Measurements from ENCODE around the gene KLHDC7B.

The KLHDC7B gene

DNA sequence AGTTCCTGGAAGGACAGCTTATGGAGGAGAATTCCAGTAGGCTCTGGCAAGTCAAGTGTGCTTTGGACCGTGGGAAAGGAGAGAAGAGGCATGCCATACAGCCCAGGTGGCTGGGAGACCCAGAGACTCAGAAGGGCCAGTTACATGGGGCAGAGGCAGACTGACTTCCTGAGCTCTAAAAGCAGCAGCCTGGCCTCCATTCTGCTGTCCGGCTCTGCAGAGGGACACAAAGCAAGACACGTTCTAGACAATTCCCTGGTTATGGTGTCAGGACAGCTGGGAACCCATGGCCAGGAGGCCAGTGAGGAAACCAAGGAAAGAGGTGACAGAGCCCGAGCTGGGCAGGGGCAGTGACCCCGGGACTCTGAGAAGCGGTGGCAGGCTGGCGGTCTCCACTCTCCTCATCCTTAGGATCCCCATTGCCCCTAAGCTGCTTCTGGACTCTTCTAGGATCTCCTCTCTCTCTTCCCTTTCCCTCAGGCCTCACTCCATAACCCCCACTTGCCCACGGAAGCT lies 29.8 kb downstream of the KLHDC7B start:
- no peak for TF ChIP-seq MYC (IDR thresholded peaks at IDR 0.05; ENCODE audit: low read depth, low read length)
- TF ChIP-seq POLR2A (IDR thresholded peaks at IDR 0.05; ENCODE audit: extremely low read depth, insufficient read length) = no peak
- TF ChIP-seq, protein P1, sequence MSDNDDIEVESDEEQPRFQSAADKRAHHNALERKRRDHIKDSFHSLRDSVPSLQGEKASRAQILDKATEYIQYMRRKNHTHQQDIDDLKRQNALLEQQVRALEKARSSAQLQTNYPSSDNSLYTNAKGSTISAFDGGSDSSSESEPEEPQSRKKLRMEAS (IDR thresholded peaks at IDR 0.05; ENCODE audit: low read depth, low read length) = no peak
- TF ChIP-seq, protein P2, sequence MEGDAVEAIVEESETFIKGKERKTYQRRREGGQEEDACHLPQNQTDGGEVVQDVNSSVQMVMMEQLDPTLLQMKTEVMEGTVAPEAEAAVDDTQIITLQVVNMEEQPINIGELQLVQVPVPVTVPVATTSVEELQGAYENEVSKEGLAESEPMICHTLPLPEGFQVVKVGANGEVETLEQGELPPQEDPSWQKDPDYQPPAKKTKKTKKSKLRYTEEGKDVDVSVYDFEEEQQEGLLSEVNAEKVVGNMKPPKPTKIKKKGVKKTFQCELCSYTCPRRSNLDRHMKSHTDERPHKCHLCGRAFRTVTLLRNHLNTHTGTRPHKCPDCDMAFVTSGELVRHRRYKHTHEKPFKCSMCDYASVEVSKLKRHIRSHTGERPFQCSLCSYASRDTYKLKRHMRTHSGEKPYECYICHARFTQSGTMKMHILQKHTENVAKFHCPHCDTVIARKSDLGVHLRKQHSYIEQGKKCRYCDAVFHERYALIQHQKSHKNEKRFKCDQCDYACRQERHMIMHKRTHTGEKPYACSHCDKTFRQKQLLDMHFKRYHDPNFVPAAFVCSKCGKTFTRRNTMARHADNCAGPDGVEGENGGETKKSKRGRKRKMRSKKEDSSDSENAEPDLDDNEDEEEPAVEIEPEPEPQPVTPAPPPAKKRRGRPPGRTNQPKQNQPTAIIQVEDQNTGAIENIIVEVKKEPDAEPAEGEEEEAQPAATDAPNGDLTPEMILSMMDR (IDR thresholded peaks at IDR 0.05; ENCODE audit: low read depth, low read length) = no peak
- H3K4me3 ChIP-seq (ENCODE audit: low read depth, low read length) = no peak overlapping the region
- no peak for DNase-seq (ENCODE audit: low read depth)

DNA sequence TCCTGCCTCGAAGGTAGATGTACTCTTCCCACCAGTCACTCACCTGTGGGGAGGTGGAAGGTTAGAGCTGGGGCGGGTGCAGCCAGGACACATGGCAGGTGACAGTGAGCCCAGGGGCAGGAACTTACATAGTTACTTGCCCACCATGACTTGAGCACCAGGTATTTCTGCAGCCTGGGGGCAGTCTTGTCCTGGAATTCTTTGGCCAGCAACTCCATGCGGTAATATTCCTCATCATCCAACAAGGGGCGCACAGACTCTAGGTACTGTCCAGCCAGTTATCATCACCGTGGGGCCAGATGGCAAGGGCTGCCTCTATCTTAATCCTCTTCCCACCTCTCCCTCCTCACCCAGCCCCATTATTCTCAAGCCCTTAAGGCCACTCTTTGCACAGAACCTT lies 30.4 kb downstream of the KLHDC7B start:
- TF ChIP-seq, protein P1 (IDR thresholded peaks at IDR 0.05; ENCODE audit: low read depth, low read length) = no peak
- no peak for TF ChIP-seq MYC (IDR thresholded peaks at IDR 0.05; ENCODE audit: low read depth, low read length)
- TF ChIP-seq, protein P2 (IDR thresholded peaks at IDR 0.05; ENCODE audit: low read depth, low read length) = no peak
- no peak overlapping the region for H3K4me3 ChIP-seq (ENCODE audit: low read depth, low read length)
- DNase-seq (ENCODE audit: low read depth) = peak; percentile 53

DNA sequence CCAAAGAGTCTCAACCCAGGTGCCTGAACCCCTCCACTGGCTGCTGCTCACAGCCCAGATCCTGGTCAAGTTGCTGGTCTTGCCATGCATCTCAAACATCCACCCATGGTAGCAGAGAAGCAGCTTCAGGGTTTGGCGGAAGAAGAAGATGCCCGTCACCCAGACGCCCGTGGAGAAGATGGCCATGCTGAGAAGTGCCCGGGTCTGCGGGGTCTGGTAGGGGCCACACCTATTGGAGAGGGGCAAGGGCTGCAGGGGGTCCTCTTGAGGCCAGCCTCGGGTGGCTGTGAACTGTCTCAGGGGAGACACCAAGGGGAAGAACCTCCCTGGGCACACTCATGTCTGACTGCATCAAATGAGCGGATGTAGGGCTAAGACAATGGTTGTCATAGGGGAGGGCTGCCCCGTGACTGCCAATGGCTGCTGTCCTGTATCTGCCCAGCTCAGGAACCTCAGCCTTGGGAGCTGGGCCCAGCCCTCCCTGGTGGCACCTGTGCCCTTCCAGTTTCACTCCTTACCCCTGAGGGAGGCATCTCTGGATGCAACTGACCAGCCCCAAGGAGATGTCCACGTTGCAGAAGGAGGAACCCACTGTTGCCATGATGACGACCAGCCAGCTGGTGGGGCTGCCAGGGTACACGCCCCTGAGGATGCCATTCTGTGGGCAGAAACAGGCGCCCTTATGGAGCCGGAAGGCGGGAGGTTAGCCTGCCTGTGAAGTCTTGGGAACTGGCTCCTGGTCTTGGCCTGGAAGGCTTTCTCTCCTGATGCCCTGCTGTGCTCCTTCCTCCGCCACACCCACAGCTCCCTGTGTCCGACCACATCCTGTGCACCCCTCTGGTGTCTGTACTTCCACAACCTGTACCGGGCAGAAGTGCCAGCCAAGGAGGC lies 31.4 kb downstream of the KLHDC7B start:
- DNase-seq (ENCODE audit: low read depth) = no peak
- TF ChIP-seq MYC (IDR thresholded peaks at IDR 0.05; ENCODE audit: low read depth, low read length) = no peak
- no peak overlapping the region for H3K4me3 ChIP-seq (ENCODE audit: low read depth, low read length)

DNA sequence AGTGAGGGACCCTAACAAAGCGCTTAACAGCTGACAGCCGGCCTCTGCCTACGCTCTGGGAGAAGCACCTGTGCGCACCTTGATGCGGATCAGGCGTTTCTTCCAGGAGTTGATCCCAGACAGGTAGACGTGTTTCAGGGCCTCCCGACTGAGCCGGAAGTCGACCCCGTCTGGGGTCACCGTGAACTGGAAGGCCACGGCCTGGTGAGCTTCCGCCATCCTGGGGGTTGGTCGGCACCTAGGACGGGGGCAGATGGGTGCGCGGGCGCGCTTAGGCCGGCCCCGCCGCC lies 31.9 kb downstream of the KLHDC7B start:
- H3K4me3 ChIP-seq (ENCODE audit: low read depth, low read length) = no peak overlapping the region
- TF ChIP-seq POLR2A (IDR thresholded peaks at IDR 0.05; ENCODE audit: extremely low read depth, insufficient read length) (no peak), MYC (IDR thresholded peaks at IDR 0.05; ENCODE audit: low read depth, low read length) (no peak)
- TF ChIP-seq, protein P2 (IDR thresholded peaks at IDR 0.05; ENCODE audit: low read depth, low read length) = no peak
- TF ChIP-seq, protein P1 (IDR thresholded peaks at IDR 0.05; ENCODE audit: low read depth, low read length) = no peak
- DNase-seq (ENCODE audit: low read depth) = no peak

DNA sequence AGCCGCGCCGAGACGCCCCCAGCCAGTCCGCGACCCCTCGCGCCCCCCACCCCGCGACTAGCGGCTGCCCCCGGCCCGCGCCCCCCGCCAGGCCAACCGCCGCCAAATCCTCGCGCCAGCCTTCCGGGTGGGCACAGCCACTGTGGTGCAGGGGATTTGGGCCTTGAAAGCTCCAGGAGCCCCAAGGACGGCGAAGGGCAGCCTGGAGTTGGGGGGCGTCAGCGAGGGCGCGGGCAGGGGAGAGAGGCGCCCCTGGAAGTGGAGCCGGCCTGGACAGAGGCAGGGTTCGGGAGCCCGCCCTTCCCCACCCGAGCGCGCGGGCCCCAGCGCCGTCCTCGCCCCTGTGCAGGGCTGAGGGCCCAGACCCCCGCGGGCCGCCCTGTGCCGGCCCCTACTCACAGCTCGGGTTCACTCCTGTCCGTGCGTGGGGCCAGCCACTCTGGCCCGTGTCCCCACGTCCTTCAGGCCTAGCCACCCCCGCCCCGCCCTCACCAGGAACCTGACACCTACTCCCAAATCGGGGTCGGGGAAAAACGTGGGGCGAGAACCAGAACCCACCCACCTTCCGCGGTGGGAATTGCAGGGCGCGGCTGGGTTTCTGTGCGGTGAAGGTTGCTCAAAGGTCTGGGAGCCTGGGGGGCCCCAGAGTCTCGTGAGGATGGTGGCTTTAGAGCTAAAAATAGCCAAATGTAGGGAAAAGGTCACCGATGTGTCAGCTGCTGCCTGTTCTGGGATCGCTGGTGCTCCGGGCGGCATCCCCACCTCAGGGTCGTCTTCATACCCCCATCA lies 32.5 kb downstream of the KLHDC7B start, which contains the start of gene CPT1B:
TSS of gene CPT1B (minus strand) at position 441 of the 789 bp plus-strand sequence. CDS start 512 bp downstream, outside the sequence.
- no peak within 1 kb of the TSS for H3K4me3 ChIP-seq (ENCODE audit: low read depth, low read length)
- TF ChIP-seq POLR2A (IDR thresholded peaks at IDR 0.05; ENCODE audit: extremely low read depth, insufficient read length) (no peak), MYC (IDR thresholded peaks at IDR 0.05; ENCODE audit: low read depth, low read length) (no peak)
- TF ChIP-seq, protein P2 (IDR thresholded peaks at IDR 0.05; ENCODE audit: low read depth, low read length) = no peak
- TF ChIP-seq, protein P1 (IDR thresholded peaks at IDR 0.05; ENCODE audit: low read depth, low read length) = no peak
- DNase-seq (ENCODE audit: low read depth) = no peak

DNA sequence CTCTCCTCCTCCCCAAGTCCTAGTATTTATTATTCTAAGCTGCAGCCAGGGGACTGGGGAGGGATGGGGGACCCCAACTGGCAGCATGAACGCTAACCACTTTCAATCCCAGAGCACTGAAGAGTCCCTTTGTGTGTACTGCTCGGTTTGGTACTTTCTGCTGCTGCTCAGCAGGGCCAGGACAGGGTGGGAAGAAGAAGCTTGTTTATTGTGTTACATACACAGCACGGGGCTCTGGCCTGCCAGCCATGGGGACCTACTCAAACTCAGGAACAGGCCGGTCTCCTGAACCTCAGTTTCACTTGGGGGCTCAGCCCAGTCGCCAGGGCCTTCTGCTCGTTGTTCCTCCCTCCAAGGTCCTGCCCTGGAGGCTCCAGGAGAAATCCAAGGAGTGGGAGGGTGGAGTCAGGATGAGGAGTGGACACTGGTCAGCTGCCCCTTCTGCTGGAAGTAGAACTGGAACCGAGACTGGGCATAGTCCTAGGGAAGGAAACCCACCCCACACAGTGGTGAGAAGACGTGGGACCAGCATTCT lies 33.1 kb downstream of the KLHDC7B start:
- TF ChIP-seq, protein P2 (IDR thresholded peaks at IDR 0.05; ENCODE audit: low read depth, low read length) = no peak
- TF ChIP-seq, protein P1 (IDR thresholded peaks at IDR 0.05; ENCODE audit: low read depth, low read length) = no peak
- TF ChIP-seq MYC (IDR thresholded peaks at IDR 0.05; ENCODE audit: low read depth, low read length) (no peak), POLR2A (IDR thresholded peaks at IDR 0.05; ENCODE audit: extremely low read depth, insufficient read length) (no peak)
- no peak overlapping the region for H3K4me3 ChIP-seq (ENCODE audit: low read depth, low read length)
- no peak for DNase-seq (ENCODE audit: low read depth)

Measured in NB4 (cell line).